HG02588 (cell line): ENCODE results near the gene OMD.

Experiments
- ATAC-seq: cut with Tn5 transposase; IDR thresholded peaks from one replicate; pipeline ENCODE4 v1.9.1; 2021; ENCODE audit warnings: mild to moderate bottlenecking, moderate library complexity; ENCODE audit not compliant: unreplicated experiment

The OMD gene

GRCh38 chr9:92373167-92373566 lies 51.1 kb downstream of the OMD start:
- no peak for ATAC-seq

GRCh38 chr9:92369075-92369474 lies 55.2 kb downstream of the OMD start:
- no peak for ATAC-seq
